ENCODE measurements around the gene U2AF1.
"Not testable (repeated sequence)": the region's sequence is repeated elsewhere in the genome, so short reads cannot be mapped to it uniquely, and the experiment has no call there.

GRCh38 chr21:43114483-43114882 is 7.1 kb upstream of the U2AF1 start:
- TF ChIP-seq POLR2A (IDR thresholded peaks at IDR 0.05) = not testable (repeated sequence)
- TF ChIP-seq, protein P1, sequence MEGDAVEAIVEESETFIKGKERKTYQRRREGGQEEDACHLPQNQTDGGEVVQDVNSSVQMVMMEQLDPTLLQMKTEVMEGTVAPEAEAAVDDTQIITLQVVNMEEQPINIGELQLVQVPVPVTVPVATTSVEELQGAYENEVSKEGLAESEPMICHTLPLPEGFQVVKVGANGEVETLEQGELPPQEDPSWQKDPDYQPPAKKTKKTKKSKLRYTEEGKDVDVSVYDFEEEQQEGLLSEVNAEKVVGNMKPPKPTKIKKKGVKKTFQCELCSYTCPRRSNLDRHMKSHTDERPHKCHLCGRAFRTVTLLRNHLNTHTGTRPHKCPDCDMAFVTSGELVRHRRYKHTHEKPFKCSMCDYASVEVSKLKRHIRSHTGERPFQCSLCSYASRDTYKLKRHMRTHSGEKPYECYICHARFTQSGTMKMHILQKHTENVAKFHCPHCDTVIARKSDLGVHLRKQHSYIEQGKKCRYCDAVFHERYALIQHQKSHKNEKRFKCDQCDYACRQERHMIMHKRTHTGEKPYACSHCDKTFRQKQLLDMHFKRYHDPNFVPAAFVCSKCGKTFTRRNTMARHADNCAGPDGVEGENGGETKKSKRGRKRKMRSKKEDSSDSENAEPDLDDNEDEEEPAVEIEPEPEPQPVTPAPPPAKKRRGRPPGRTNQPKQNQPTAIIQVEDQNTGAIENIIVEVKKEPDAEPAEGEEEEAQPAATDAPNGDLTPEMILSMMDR (IDR thresholded peaks at IDR 0.05) = not testable (repeated sequence)
